GOT3 (cell line): ENCODE data around the gene FUBP1.
"Not testable (repeated sequence)": the region's sequence is repeated elsewhere in the genome, so short reads cannot be mapped to it uniquely, and the experiment has no call there.

Experiments used
- DNase-seq: peaks from one replicate; lab custom pipeline; 2025; ENCODE audit warnings: mixed read lengths; lab: John Stamatoyannopoulos, UW

The FUBP1 gene

DNA sequence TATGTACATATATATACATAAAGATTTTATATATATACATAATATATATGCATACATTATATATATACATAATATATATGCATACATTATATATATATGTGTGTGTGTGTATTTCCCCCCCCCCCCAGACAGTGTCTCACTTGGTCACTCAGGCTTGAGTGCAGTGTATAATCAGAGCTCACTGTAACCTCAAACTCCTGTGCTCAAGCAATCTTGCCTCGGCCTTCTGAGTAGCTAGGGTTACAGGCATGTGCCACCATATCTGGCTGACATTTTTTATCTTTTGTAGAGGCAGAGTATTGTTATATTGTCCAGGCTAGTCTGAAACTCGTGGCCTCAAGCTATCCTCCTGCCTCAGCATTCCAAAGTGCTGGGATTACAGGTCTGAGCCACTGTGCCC is 9.0 kb upstream of the FUBP1 start:
- no peak for DNase-seq

DNA sequence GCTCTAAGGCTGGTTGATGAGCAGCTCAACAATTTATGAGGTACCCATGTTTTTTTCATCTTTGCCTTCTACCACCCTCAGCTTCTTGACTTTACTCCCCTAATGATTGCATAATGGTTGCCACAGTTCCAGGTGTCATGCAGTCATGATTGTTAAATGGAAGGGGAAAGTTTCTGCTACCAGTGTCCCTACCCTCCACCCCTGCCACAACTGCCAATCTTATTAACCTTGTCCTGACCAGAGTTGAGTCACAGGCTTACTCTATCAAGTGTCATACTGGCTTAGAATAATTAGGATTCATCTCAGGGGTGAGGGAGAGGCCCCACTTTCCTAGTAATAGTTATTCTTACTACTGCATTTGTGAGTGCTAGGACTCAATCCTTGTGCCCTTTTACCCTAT is 7.9 kb upstream of the FUBP1 start:
- no peak for DNase-seq

DNA sequence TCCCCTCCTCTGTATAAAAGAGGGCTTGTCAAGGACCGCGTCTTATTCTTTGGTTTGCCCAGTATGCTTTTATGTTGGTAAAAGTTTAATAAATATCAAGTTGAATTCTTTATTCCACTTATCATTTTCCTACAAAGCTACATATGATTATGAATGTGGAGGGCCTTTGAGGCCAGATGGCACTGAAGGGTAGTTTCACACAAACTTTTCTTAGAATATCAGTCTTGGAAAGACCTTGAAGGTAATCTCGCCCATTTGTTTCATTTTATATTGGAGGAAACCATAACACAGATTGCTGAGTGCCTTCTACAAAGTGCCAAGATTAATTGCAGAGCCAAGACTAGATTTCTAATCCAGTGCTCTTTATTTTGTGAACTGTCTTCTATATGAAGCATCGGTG is 5.8 kb upstream of the FUBP1 start:
- no peak for DNase-seq

GRCh38 chr1:77983997-77984355 is 5.1 kb upstream of the FUBP1 start:
- DNase-seq: no peak

DNA sequence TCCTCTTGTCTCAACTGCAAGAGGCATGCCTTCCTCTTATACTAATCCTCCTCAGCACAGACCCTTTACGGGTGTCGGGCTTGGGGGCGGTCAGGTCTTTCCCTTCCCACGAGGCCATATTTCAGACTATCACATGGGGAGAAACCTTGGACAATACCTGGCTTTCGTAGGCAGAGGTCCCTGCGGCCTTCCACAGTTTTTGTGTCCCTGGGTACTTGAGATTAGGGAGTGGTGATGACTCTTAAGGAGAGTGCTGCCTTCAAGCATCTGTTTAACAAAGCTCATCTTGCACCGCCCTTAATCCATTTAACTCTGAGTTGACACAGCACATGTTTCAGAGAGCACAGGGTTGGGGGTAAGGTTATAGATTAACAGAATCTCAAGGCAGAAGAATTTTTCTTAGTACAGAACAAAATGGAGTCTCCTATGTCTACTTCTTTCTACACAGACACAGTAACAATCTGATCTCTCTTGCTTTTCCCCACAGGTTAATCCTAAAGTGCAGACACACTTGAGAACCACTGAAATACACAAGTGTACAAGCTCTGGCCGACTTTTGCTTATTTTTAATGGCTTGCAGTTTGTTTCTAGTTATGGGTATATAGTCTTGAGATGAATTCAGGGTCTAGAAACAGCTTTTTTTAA is 4.6 kb upstream of the FUBP1 start:
- DNase-seq: not testable (repeated sequence)

GRCh38 chr1:77978293-77978968 is 441 bp downstream of the FUBP1 start:
- peak; percentile 10 for DNase-seq

DNA sequence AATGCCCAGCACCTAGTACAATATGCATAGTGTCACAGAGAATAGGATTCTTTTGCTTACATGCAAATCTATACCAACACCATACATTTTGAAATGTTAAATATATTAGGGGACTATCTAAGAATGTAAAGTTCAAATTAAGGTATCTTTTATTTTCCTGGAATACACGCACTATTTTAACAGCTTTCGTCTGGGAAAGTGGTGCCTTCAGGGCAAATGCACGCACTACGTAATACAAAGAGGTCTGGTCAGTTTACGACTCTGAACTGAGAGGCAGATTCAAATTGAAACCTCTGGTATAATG is 931 bp downstream of the FUBP1 start:
- DNase-seq: no peak

- no peak for DNase-seq
These were observed 2.3 kb downstream of the FUBP1 start for GRCh38 chr1:77976433-77977076.

DNA sequence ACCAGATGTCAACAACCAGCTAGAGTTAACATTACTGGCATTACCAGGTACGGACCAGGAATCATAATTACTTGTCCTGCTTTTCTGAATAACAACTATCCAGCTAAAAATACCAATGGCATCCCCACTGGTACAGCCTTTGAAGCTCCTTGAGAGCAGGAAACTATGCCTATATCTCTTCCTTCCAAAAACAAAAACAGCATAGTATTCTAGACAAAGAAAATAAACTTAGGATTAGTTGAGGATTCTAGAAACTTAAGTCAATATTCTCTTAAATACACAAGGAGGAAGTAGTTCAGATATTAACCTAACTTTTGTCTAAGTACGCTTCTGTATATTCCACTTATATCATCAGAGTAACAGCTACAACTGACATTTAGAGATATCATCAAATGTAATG is 3.0 kb downstream of the FUBP1 start:
- DNase-seq: no peak

DNA sequence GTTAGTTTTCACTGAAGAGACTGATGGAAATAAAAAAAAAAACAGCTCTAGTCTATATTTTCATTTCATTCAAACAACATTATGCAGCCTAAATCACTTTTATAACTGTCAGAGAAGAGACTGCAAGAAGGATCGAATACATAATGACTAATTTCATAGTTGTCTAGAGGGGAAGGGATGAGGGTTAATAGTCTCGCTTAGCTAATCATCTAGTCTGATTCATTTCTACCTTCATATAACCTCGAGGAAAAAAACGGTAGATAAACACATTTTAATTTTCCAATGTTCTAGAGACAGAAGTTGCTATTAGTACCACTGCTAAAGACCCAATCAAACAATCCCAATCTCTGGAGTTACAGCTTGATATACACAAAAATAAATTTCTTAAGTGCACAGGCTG is 3.5 kb downstream of the FUBP1 start:
- no peak for DNase-seq

- DNase-seq: no peak
These were observed 6.8 kb downstream of the FUBP1 start for GRCh38 chr1:77972080-77972479.

DNA sequence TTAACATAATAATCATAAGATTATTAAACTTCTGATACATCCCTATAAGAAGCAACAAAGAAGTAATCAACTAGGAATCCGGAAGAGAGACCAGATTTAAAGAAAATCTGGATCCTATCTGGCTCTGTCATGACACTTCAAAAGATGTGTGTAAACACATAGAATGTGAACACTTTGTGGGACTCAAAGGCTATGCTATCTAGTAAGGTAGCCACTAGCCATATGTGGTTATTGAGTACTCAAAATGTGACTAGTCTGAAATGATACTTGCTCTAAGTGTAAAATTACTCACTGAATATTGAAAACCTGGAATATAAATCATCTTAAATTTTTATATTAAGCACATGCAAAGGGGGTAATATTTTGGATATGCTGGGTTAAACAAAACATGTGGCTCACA is 8.7 kb downstream of the FUBP1 start:
- DNase-seq: no peak

DNA sequence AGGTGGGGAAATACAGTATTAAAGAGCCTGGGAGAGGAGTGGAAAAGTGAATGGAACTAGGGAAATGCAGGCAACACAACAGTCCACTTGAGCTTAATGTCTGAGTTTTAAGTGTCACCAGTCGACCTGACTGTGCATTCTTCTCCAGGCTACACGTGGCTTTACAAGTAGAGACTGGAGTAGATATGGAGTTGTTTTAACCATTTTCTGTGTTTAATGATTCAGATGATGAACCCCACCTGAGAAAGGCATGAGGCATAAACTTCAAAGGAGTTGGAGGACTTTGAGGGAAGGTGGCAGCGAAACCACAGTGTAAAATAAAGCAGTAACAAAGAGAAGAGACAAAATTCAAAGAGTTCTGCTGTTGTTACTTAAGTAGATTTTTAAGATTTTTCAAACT is 12.6 kb downstream of the FUBP1 start:
- no peak for DNase-seq

DNA sequence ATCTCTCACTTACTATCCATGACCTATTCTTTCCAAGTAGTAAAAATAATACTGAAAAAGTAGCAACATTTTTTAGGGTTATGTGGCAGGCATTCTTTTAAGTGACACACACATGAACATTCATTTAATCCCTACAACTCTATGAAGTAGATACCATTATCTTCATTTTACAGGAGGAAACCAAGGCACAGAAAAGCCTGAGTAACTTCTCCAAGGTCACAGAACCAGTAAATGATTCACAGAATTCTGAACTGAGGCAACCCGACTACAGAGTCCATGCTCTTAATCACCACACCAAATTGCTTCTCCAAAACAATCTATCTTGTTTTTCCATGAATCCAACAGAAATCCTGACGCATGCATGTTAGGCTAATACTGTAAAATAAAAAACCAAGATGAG is 17.5 kb downstream of the FUBP1 start:
- DNase-seq: no peak

DNA sequence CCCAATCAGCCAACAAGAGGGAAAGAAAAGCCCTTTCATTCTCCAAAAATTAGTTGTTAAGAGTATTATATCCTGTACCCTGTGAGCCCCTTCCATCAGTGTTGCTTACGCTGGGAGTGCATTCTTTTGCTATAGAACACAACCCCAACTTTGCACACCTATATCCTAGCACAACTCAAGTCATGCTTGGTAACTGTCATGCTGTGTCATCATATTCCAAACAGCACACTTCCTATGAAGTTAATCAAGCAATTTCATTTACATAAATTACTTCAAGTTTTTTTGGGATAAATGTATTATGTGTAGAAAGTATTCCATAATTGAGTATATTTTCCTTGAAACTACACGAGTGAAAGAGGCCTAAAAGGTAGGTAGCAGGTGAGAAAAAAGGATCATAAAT is 20.0 kb downstream of the FUBP1 start:
- DNase-seq: no peak

DNA sequence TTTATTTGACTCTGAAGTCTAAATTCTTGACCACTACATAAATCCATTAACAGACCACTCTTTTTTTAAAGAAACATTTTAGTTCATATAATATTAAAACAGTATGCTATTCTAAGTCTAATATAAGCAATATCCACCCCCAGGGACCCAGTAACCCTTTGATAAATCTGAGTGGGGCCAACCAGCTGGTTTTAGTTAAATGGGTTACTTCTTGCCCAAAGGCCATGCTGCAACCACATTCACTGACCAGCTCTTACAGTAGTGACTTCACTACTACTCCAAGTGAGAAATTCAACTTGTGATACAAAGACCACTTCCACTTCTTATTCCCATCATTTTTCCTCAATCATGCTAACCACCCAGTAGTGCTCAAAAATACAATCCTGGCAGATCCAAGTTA is 20.5 kb downstream of the FUBP1 start:
- no peak for DNase-seq

GRCh38 chr1:77956464-77956863 is 22.4 kb downstream of the FUBP1 start:
- no peak for DNase-seq

DNA sequence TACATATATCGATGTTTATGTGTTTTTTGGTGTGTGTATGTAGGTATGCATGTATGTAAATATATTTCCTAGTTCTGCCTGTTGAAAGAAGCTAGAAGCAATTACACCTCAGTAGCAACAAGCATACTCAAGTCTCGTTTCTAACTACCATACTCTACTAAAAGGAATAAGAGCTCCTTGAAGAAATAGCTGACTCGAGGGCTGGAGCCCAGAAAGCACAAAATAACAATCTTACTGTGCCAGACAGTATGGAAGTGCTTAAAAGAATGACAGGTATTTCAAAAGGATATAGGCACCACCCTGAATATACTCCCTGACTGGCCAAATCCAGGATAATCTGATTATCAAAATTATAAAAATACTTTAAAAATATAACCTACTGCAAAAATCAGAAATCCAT is 23.2 kb downstream of the FUBP1 start:
- DNase-seq: no peak

GRCh38 chr1:77954521-77954920 is 24.4 kb downstream of the FUBP1 start:
- no peak for DNase-seq

DNA sequence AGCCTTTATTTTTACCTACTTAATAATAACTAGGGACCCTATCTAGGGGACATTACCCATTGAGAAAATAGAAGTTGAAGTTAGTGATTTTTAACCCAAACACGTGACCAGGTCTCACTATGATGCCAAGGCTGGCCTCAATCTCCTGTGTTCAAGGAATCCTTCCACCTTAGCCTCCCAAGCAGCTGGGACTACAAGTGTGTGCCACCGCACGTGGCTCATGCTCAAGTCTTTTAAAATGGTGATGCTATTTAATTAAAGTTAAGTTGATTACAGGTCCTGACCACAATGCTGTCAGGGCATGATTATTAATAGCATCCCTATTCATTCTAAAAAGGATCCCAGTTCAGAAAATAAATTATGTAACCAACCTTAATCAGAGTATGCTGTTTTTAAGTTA is 25.0 kb downstream of the FUBP1 start:
- no peak for DNase-seq

- no peak for DNase-seq
These were observed 27.5 kb downstream of the FUBP1 start for GRCh38 chr1:77951328-77951727.

- DNase-seq: no peak
These were observed 28.0 kb downstream of the FUBP1 start for GRCh38 chr1:77950873-77951272.

GRCh38 chr1:77948841-77949424 is 29.9 kb downstream of the FUBP1 start:
- DNase-seq: no peak

GRCh38 chr1:77945345-77945744 is 33.5 kb downstream of the FUBP1 start:
- DNase-seq: no peak
